Activated T-cell treated with anti-CD3 and anti-CD28 coated beads, Interleukin-2, amount 50 U/mL, for 4 hours (primary cell): Measurements from ENCODE around the gene PCDHB13. TPM values are rescaled to one million over a fixed set of nuclear protein-coding genes. Genes with fewer than 3 reads are reported as not detected.
A peak's percentile ranks its signal among the peaks of the same experiment; 100 is the strongest.
"Not testable (repeated sequence)": the region's sequence is repeated elsewhere in the genome, so short reads cannot be mapped to it uniquely, and the experiment has no call there.

Experiments
- ATAC-seq, 2 donors: fragments of 200-7000 bp; cut with Tn5 transposase; one replicate each; pipeline ENCODE4 v1.10.0; 2021
- DNase-seq: peaks from one replicate; pipeline ENCODE4 v3.0.0-alpha.2; 2020
- H3K27me3 Mint-ChIP-seq: one replicate; pipeline ENCODE4 v1.8.0; 2021; ENCODE audit warnings: low read depth, mixed read lengths
- H3K36me3 Mint-ChIP-seq: one replicate; pipeline ENCODE4 v1.8.0; 2022; ENCODE audit warnings: mixed read lengths; ENCODE audit not compliant: insufficient read depth
- H3K4me1 Mint-ChIP-seq: one replicate; pipeline ENCODE4 v1.8.0; 2021; ENCODE audit warnings: low read depth, mixed read lengths
- H3K4me3 Mint-ChIP-seq: one replicate; pipeline ENCODE4 v1.8.0; 2021; ENCODE audit warnings: mild to moderate bottlenecking, moderate library complexity, mixed read lengths
- H3K9me3 Mint-ChIP-seq: one replicate; pipeline ENCODE4 v1.8.0; 2021; ENCODE audit warnings: mixed read lengths
- total RNA-seq, 3 donors: library from RNA; stranded (reverse); gene quantifications; one replicate each; pipeline ENCODE4 v1.2.1, GENCODE V29; 2021

PCDHB13 gene
- total RNA-seq = under 1 TPM; 0.08 to 0.16 (median 0.10) TPM

DNA sequence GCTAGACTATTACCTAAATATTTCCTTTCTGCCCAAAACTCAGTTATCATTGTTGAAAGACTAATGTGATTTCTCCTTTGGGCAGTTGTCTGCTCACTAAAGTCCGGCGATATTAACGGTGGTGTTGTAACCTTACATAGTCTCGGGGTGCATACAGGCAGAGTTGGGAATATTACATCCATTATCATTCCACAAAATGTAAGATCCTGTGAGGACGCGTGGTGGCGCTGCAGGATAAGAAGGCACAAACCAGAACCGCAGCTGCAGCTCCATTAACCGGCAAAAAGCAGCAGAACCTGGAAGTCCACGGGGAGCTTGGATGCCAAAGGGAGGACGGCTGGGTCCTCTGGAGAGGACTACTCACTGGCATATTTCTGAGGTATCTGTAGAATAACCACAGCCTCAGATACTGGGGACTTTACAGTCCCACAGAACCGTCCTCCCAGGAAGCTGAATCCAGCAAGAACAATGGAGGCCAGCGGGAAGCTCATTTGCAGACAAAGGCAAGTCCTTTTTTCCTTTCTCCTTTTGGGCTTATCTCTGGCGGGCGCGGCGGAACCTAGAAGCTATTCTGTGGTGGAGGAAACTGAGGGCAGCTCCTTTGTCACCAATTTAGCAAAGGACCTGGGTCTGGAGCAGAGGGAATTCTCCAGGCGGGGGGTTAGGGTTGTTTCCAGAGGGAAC lies at the start of gene PCDHB13:
PCDHB13 (plus strand) TSS at position 264 of the 684 bp plus-strand sequence; CDS start at position 469, 205 bp downstream.
- Mint-ChIP-seq H3K27me3 (peaks cover 59% of the 10 kb centered on the region), H3K9me3 (peaks cover 20% of the 10 kb centered on the region)
- not testable (repeated sequence) for DNase-seq, H3K4me3 Mint-ChIP-seq, ATAC-seq, H3K4me1 Mint-ChIP-seq, H3K36me3 Mint-ChIP-seq

DNA sequence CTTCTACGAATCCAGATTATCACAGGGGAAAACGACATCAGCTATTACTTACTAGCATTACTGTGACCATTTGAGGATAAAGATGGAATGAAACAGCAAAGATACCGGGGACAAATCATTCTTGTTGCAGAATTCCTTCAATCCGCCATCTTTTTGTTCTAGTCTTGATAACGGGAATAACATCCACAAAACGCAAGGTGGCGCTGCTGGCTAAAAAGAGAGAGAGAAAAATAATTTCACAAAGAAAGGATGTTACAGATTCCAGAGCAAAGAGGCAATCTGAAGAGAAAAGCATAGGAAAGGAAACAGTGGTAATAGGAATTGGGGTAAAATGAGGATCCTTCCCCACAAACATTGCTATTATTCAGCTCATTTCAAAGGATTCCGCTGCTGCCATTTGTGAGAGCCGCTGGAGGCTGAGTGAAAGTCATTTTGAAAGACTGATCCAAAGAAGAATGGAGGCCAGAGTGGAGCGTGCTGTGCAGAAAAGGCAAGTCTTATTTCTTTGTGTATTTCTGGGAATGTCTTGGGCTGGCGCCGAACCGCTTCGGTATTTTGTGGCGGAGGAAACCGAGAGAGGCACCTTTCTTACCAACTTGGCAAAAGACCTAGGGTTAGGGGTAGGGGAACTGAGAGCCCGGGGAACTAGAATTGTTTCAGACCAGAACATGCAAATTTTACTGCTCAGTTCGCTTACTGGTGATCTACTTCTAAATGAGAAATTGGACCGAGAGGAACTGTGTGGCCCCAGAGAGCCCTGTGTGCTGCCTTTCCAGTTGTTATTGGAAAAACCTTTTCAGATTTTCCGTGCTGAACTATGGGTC lies 41.1 kb upstream of the PCDHB13 start, which contains the start of gene PCDHB7:
PCDHB7 (plus strand) TSS at position 264 of the 824 bp plus-strand sequence; CDS start at position 456, 192 bp downstream.
- Mint-ChIP-seq H3K4me3 (no peak within 1 kb of the TSS), H3K36me3 (no peaks in the 10 kb centered on the region), H3K27me3 (peaks cover 33% of the 10 kb centered on the region), H3K4me1 (peaks cover 4% of the 10 kb centered on the region), H3K9me3 (peaks cover 5% of the 10 kb centered on the region)
- ATAC-seq (no peak), DNase-seq (no peak)

- not testable (repeated sequence) for H3K36me3 Mint-ChIP-seq, H3K9me3 Mint-ChIP-seq, DNase-seq, H3K4me1 Mint-ChIP-seq, H3K4me3 Mint-ChIP-seq, ATAC-seq
- peaks cover 25% of the 10 kb centered on the region for H3K27me3 Mint-ChIP-seq
These were observed 39.2 kb upstream of the PCDHB13 start for GRCh38 chr5:141174291-141175104.

DNA sequence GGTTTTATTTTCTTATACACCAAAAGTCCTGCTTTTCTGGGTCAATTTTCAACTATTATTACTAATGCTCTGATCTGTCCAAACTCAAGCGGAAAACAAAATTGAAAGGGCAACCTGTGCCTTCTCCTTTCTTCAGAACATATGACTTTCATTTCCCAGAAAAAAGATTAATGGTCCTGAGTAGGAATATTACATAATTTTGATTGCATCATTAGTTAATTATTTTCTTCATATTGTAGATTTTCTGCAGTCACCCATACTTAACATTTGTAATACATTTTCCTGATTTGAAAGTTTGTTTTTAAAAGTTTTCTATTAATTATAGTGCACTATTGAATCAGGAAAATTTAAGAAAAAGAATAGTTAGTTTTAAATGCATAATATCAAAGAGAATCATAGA lies 37.8 kb upstream of the PCDHB13 start:
- no peaks in the 10 kb centered on the region for H3K36me3 Mint-ChIP-seq

DNA sequence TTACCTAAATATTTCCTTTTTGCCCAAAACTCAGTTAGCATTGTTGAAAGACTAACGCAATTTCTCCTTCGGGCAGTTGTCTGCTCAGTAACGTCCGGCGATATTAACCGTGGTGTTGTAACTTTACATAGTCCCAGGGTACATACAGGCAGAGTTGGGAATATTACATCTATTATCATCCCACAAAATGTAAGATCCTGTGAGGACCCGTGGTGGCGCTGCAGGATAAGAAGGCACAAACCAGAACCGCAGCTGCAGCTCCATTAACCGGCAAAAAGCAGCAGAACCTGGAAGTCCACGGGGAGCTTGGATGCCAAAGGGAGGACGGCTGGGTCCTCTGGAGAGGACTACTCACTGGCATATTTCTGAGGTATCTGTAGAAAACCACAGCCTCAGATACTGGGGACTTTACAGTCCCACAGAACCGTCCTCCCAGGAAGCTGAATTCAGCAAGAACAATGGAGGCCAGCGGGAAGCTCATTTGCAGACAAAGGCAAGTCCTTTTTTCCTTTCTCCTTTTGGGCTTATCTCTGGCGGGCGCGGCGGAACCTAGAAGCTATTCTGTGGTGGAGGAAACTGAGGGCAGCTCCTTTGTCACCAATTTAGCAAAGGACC lies 36.0 kb upstream of the PCDHB13 start, which contains the start of gene PCDHB8:
PCDHB8 (plus strand) TSS at position 214 of the 615 bp plus-strand sequence; CDS start at position 459, 245 bp downstream.
- peaks cover 32% of the 10 kb centered on the region for H3K27me3 Mint-ChIP-seq
- DNase-seq, H3K4me3 Mint-ChIP-seq, H3K9me3 Mint-ChIP-seq, H3K36me3 Mint-ChIP-seq, ATAC-seq, H3K4me1 Mint-ChIP-seq: not testable (repeated sequence)

More for the DNA sequence above, 37.8 kb upstream of the PCDHB13 start:
- H3K4me3 Mint-ChIP-seq = no peak overlapping the region
- peaks cover 4% of the 10 kb centered on the region for H3K4me1 Mint-ChIP-seq
- no peak for ATAC-seq
- no peak for DNase-seq
- H3K9me3 Mint-ChIP-seq = peaks cover 5% of the 10 kb centered on the region
- H3K27me3 Mint-ChIP-seq = peaks cover 24% of the 10 kb centered on the region

GRCh38 chr5:141179371-141179770 lies 34.3 kb upstream of the PCDHB13 start:
- H3K4me1 Mint-ChIP-seq, DNase-seq, H3K36me3 Mint-ChIP-seq: not testable (repeated sequence)

GRCh38 chr5:141179876-141180275 lies 33.8 kb upstream of the PCDHB13 start:
- H3K4me3 Mint-ChIP-seq, DNase-seq, H3K4me1 Mint-ChIP-seq, ATAC-seq, H3K36me3 Mint-ChIP-seq: not testable (repeated sequence)
- H3K27me3 Mint-ChIP-seq = peaks cover 36% of the 10 kb centered on the region
- H3K9me3 Mint-ChIP-seq = peaks cover 13% of the 10 kb centered on the region

More at GRCh38 chr5:141179371-141179770, 34.3 kb upstream of the PCDHB13 start:
- ATAC-seq, H3K4me3 Mint-ChIP-seq, H3K9me3 Mint-ChIP-seq: not testable (repeated sequence)
- peaks cover 31% of the 10 kb centered on the region for H3K27me3 Mint-ChIP-seq

DNA sequence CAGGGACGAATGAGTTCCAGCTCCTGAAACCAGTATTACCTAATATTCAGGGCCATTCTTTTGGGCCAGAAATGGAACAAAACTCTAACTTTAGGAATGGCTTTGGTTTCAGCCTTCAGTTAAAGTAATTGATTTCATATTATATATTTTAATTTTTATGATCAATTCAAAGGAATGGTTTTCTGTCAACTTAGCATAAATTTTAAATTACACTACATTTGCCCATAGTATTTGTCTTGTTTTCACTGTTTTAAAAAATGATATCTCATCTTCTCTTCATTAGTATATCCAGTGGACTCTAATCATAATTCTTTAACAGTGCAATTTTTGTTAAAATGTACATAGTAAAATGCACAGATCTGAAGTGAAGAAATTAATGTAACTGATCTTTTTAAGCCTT lies 33.4 kb upstream of the PCDHB13 start:
- no peaks in the 10 kb centered on the region for H3K36me3 Mint-ChIP-seq
- DNase-seq (no peak), ATAC-seq (no peak)
- H3K27me3 Mint-ChIP-seq = peaks cover 40% of the 10 kb centered on the region
- no peak overlapping the region for H3K4me3 Mint-ChIP-seq
- no peaks in the 10 kb centered on the region for H3K4me1 Mint-ChIP-seq
- H3K9me3 Mint-ChIP-seq = peaks cover 16% of the 10 kb centered on the region

DNA sequence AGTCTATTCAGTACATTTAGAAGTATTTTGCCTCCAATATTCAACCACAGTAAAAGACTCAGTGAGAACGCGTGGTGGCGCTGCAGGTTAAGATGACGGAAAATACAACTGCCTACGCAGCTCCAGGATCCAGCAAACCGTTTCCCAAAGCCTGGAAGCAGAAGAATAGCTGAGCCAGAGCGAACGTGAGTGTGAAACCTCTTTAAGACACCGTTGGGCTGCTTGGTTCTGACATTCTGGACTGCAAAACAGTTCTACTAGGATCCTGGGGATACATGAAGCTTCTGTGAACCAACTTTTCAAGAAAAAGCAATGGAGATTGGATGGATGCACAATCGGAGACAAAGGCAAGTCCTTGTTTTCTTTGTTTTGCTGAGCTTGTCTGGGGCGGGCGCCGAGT lies 31.5 kb upstream of the PCDHB13 start, which contains the start of gene PCDHB16:
PCDHB16 (plus strand) TSS at position 140 of the 400 bp plus-strand sequence; CDS start at position 313, 173 bp downstream.
- no peaks in the 10 kb centered on the region for H3K36me3 Mint-ChIP-seq
- no peak within 1 kb of the TSS for H3K4me3 Mint-ChIP-seq
- peaks cover 3% of the 10 kb centered on the region for H3K4me1 Mint-ChIP-seq
- DNase-seq = no peak
- no peak for ATAC-seq
- H3K27me3 Mint-ChIP-seq = peaks cover 52% of the 10 kb centered on the region
- H3K9me3 Mint-ChIP-seq = peaks cover 16% of the 10 kb centered on the region

DNA sequence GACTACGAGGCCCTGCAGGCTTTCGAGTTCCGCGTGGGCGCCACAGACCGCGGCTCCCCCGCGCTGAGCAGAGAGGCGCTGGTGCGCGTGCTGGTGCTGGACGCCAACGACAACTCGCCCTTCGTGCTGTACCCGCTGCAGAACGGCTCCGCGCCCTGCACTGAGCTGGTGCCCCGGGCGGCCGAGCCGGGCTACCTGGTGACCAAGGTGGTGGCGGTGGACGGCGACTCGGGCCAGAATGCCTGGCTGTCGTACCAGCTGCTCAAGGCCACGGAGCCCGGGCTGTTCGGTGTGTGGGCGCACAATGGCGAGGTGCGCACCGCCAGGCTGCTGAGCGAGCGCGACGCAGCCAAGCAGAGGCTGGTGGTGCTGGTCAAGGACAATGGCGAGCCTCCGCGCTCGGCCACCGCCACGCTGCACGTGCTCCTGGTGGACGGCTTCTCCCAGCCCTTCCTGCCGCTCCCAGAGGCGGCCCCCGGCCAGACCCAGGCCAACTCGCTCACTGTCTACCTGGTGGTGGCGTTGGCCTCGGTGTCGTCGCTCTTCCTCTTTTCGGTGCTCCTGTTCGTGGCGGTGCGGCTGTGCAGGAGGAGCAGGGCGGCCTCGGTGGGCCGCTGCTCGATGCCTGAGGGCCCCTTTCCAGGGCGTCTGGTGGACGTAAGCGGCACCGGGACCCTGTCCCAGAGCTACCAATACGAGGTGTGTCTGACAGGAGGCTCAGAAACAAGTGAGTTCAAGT lies 29.4 kb upstream of the PCDHB13 start:
- not testable (repeated sequence) for DNase-seq, H3K36me3 Mint-ChIP-seq, H3K4me1 Mint-ChIP-seq, ATAC-seq, H3K4me3 Mint-ChIP-seq
- Mint-ChIP-seq H3K9me3 (peaks cover 19% of the 10 kb centered on the region), H3K27me3 (peaks cover 63% of the 10 kb centered on the region)

DNA sequence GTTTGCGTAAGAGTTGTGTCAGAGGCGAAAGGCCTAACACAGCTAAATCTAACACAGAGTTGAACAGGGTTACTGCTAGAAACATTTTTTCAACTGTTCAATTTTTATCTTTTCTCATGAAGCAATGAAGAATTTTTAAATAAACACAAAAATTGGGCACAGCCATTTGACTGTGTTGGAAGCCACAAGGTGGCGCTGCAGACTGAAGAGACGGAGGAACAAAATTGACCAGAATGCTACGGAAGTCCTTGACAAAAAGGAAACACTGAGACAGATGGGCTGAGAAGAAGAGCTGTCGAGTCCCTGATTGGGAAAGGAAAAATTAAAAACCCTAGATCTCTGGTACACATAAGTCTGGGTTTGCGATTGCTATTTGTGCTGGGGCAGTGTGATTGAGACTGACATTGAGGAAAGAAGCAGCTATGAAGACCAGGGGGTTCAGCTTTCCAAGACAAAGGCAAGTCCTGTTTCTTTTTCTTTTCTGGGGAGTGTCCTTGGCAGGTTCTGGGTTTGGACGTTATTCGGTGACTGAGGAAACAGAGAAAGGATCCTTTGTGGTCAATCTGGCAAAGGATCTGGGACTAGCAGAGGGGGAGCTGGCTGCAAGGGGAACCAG lies 26.7 kb upstream of the PCDHB13 start, which contains the start of gene PCDHB9:
PCDHB9 (plus strand) TSS at position 265 of the 616 bp plus-strand sequence; CDS start at position 423, 158 bp downstream.
- Mint-ChIP-seq H3K4me1 (peaks cover 3% of the 10 kb centered on the region), H3K27me3 (peaks cover 72% of the 10 kb centered on the region), H3K4me3 (peak within 1 kb of the TSS; percentile 45), H3K9me3 (peaks cover 19% of the 10 kb centered on the region), H3K36me3 (peaks cover 2% of the 10 kb centered on the region)
- no peak for DNase-seq
- ATAC-seq = no peak

DNA sequence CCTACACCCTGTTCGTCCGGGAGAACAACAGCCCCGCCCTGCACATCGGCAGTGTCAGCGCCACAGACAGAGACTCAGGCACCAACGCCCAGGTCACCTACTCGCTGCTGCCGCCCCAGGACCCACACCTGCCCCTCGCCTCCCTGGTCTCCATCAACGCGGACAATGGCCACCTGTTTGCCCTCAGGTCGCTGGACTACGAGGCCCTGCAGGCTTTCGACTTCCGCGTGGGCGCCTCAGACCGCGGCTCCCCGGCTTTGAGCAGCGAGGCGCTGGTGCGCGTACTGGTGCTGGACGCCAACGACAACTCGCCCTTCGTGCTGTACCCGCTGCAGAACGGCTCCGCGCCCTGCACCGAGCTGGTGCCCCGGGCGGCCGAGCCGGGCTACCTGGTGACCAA lies 25.0 kb upstream of the PCDHB13 start:
- ATAC-seq, H3K4me1 Mint-ChIP-seq, H3K36me3 Mint-ChIP-seq, DNase-seq, H3K4me3 Mint-ChIP-seq: not testable (repeated sequence)
- H3K27me3 Mint-ChIP-seq = peaks cover 62% of the 10 kb centered on the region
- peaks cover 10% of the 10 kb centered on the region for H3K9me3 Mint-ChIP-seq
